Keratinocyte (primary cell): ENCODE data around the gene DACH1. TPM values are rescaled to one million over a fixed set of nuclear protein-coding genes. Genes with fewer than 3 reads are reported as not detected.

Experiments used
- DNase-seq: peaks from one replicate; pipeline ENCODE4 v3.0.0-alpha.2; 2011; ENCODE audit warnings: low read depth, missing footprints, low spot score
- FAIRE-seq: peaks from 2 replicates; lab custom pipeline; 2011; peaks lifted over from hg19 to GRCh38; lab: Jason Lieb, UNC
- H2AFZ ChIP-seq: 2 replicates; pipeline ENCODE4 v1.6.0; 2012; ENCODE audit warnings: low read length, control low read depth, inconsistent platforms; ENCODE audit not compliant: control insufficient read depth
- H3K27ac ChIP-seq: 2 replicates; pipeline ENCODE4 v1.5.1; 2011; ENCODE audit warnings: low read length; ENCODE audit not compliant: control insufficient read depth, insufficient read depth
- H3K27me3 ChIP-seq: 3 replicates; pipeline ENCODE4 v1.6.0; 2011; ENCODE audit warnings: low read length; ENCODE audit not compliant: control insufficient read depth, insufficient read depth; ENCODE audit errors: extremely low read depth
- H3K36me3 ChIP-seq, 2 experiments: 2 replicates in 1 of 2; 3 replicates in 1 of 2; pipeline ENCODE4 v1.5.1; 2011; ENCODE audit warnings: low read length in 2 of 2, mild to moderate bottlenecking in 1 of 2; ENCODE audit not compliant: control insufficient read depth in 2 of 2, insufficient read depth in 2 of 2; ENCODE audit errors: extremely low read depth in 1 of 2
- H3K4me1 ChIP-seq: 3 replicates; pipeline ENCODE4 v1.5.1; 2011; ENCODE audit warnings: low read length; ENCODE audit not compliant: control insufficient read depth, insufficient read depth; ENCODE audit errors: extremely low read depth
- H3K4me2 ChIP-seq: 3 replicates; pipeline ENCODE4 v1.6.0; 2011; ENCODE audit warnings: low read depth, low read length; ENCODE audit not compliant: control insufficient read depth, insufficient read depth; ENCODE audit errors: extremely low read depth
- H3K4me3 ChIP-seq, 3 experiments: fragments of 200-600 bp in 1 of 3; sonication (generic) in 1 of 3; 2 replicates in 2 of 3; 3 replicates in 1 of 3; pipeline ENCODE4 v1.5.1; 2011 to 2016; ENCODE audit warnings: low read length in 3 of 3, mild to moderate bottlenecking in 3 of 3, control low read depth in 2 of 3, inconsistent platforms in 1 of 3, low read depth in 1 of 3, mixed read lengths in 1 of 3, mixed run types in 1 of 3, moderate library complexity in 1 of 3; ENCODE audit not compliant: control insufficient read depth in 2 of 3, insufficient read depth in 2 of 3; ENCODE audit errors: extremely low read depth in 1 of 3
- H3K79me2 ChIP-seq: 2 replicates; pipeline ENCODE4 v1.6.0; 2012; ENCODE audit warnings: low read length; ENCODE audit not compliant: control insufficient read depth, insufficient read depth
- H3K9ac ChIP-seq: 3 replicates; pipeline ENCODE4 v1.6.0; 2011; ENCODE audit warnings: low read length; ENCODE audit not compliant: control insufficient read depth, insufficient read depth; ENCODE audit errors: extremely low read depth
- H3K9me1 ChIP-seq: 3 replicates; pipeline ENCODE4 v1.6.0; 2011; ENCODE audit warnings: low read length; ENCODE audit not compliant: control insufficient read depth, insufficient read depth; ENCODE audit errors: extremely low read depth
- H3K9me3 ChIP-seq: 2 replicates; pipeline ENCODE4 v1.5.1; 2012; ENCODE audit warnings: low read depth, low read length; ENCODE audit not compliant: control insufficient read depth
- H4K20me1 ChIP-seq: 3 replicates; pipeline ENCODE4 v1.6.0; 2011; ENCODE audit warnings: low read length; ENCODE audit not compliant: control insufficient read depth, insufficient read depth; ENCODE audit errors: extremely low read depth
- CTCF ChIP-seq, 3 experiments: IDR thresholded peaks in 1 of 3; conservative IDR thresholded peaks in 1 of 3; optimal IDR thresholded peaks in 1 of 3; 2 replicates in 2 of 3; 3 replicates in 1 of 3; pipeline versions ENCODE3 to v1.5.1; 2011; ENCODE audit warnings: low read length in 3 of 3, mild to moderate bottlenecking in 3 of 3, moderate library complexity in 2 of 3, control low read depth in 1 of 3, inconsistent platforms in 1 of 3; ENCODE audit not compliant: insufficient read depth in 2 of 3; ENCODE audit errors: extremely low read depth in 1 of 3
- EZH2 ChIP-seq: IDR thresholded peaks from one replicate; pipeline ENCODE4 v1.6.1; 2012; ENCODE audit warnings: inconsistent platforms, mild to moderate bottlenecking, low read length, moderate library complexity
- dilution Hi-C: fragments of 300-500 bp; cut with MboI; formaldehyde crosslinking; loops from one replicate; pipeline ENCODE4 v1.7.0; 2020; ENCODE audit warnings: low sequenced_read_pairs; ENCODE audit not compliant: extremely low pct_ligation_motif_present
- polyA plus RNA-seq, 5 experiments: library from polyadenylated mRNA; depleted of rRNA in 3 of 5; stranded (reverse) in 3 of 5; stranded (forward) in 1 of 5; unstranded in 1 of 5; fragments of >200 nt; gene quantifications; 1 replicate in 1 of 5; 2 replicates in 3 of 5; 3 replicates in 1 of 5; pipeline versions ENCODE4 v1.2.1 to v1.2.3, GENCODE V29; 2011 to 2012; ENCODE audit warnings: missing spikeins in 2 of 5, low read depth in 1 of 5, low replicate concordance in 1 of 5

Gene DACH1
- polyA plus RNA-seq, 1 donor (not counting 4 experiments of a cell fraction or from before 2014, with no cell fraction given) = not detected

DNA sequence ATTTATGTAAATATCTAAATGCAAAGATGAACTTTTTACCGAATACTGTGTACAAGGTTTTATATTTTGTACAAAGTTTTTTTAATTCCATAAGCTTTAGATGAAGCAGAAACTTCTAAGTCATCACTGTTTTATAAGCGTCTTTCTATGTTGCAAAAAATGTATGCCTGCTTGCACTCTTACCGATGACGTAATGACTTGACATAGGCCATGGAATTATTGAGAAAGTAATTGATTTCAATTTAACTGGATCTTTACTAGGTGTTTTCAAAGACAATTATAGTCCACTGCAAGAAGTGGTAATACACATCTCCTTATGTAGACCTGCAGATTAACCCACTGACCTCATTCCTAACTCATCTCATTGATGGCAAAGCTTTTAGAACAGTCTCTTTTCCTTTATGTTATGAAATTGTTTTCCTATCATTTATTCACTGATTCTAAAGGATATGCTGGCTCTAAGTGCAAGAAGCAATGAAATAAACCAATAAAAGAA, 10.4 kb downstream of the DACH1 start:
- no peaks in the 10 kb centered on the region for H4K20me1 ChIP-seq
- H3K27ac ChIP-seq = no peak overlapping the region
- H3K4me3 ChIP-seq = no peak overlapping the region
- TF ChIP-seq EZH2 (no peak), CTCF (optimal IDR thresholded peaks at IDR 0.05 in 1 of 3, IDR thresholded peaks at IDR 0.05 in 1 of 3, conservative IDR thresholded peaks at IDR 0.05 in 1 of 3; ENCODE audit: extremely low read depth in 1 of 3, insufficient read depth in 2 of 3, low read length in 3 of 3) (no peak)
- no peaks in the 10 kb centered on the region for H3K9me3 ChIP-seq
- DNase-seq (no peak), FAIRE-seq (no peak)
- no peaks in the 10 kb centered on the region for H3K79me2 ChIP-seq
- no peak overlapping the region for H3K9ac ChIP-seq
- no peaks in the 10 kb centered on the region for H3K9me1 ChIP-seq
- no peaks in the 10 kb centered on the region for H3K27me3 ChIP-seq
- H2AFZ ChIP-seq = no peak overlapping the region
- H3K4me1 ChIP-seq = no peaks in the 10 kb centered on the region
- H3K36me3 ChIP-seq = no peaks in the 10 kb centered on the region
- H3K4me2 ChIP-seq = no peak overlapping the region
- dilution Hi-C loops = no loop called here

DNA sequence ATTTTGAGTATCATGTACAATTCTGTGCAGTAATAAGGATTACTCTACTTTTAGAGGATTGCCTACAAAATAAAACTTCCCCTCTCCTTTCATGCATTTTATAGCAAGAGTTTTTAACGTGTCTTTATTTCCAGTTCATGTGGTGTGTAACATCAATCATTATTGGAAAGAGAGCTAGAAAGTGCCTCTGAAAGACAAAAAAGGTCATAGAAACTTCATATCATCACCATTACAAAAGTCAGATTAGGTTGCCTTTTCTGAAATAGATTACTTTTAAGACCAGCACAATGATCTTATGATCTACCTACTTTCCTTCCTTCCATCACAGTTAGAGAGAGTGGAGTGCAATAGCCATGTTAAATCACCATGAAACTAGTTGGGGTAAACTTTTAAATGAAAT, 12.6 kb downstream of the DACH1 start:
- Histone ChIP-seq H3K4me3 (no peak overlapping the region), H3K27me3 (no peaks in the 10 kb centered on the region), H3K27ac (no peak overlapping the region), H4K20me1 (no peaks in the 10 kb centered on the region), H3K79me2 (no peaks in the 10 kb centered on the region), H3K4me1 (no peaks in the 10 kb centered on the region), H3K9me3 (no peaks in the 10 kb centered on the region), H3K36me3 (no peaks in the 10 kb centered on the region), H2AFZ (no peak overlapping the region), H3K4me2 (no peak overlapping the region), H3K9ac (no peak overlapping the region), H3K9me1 (no peaks in the 10 kb centered on the region)
- FAIRE-seq = no peak
- dilution Hi-C loops = no loop called here
- TF ChIP-seq EZH2 (no peak), CTCF (optimal IDR thresholded peaks at IDR 0.05 in 1 of 3, IDR thresholded peaks at IDR 0.05 in 1 of 3, conservative IDR thresholded peaks at IDR 0.05 in 1 of 3; ENCODE audit: extremely low read depth in 1 of 3, insufficient read depth in 2 of 3, low read length in 3 of 3) (no peak)
- no peak for DNase-seq
